K562 (cell line): Measurements from ENCODE around the gene LPCAT3. TPM values are rescaled to one million over a fixed set of nuclear protein-coding genes. Genes with fewer than 3 reads are reported as not detected.

Experiments used
- ETS2 ChIP-seq: IDR thresholded peaks from 2 replicates; pipeline ENCODE4 v1.6.1; 2016; ENCODE audit warnings: borderline replicate concordance, missing genetic modification characterization, mild to moderate bottlenecking, moderate library complexity, missing compliant biosample characterization; ENCODE audit not compliant: poor library complexity, severe bottlenecking
- MCM3 ChIP-seq: fragments of 450-650 bp; IDR thresholded peaks from 2 replicates; pipeline ENCODE4 v1.6.1; 2016
- NCOA4 ChIP-seq: fragments of 450-650 bp; IDR thresholded peaks from 2 replicates; pipeline ENCODE4 v1.6.1; 2018; ENCODE audit warnings: mild to moderate bottlenecking; ENCODE audit not compliant: partially characterized antibody
- RBBP5 ChIP-seq: fragments of 200-600 bp; sonication (generic); IDR thresholded peaks from 2 replicates; pipeline ENCODE4 v1.6.1; 2012; ENCODE audit warnings: borderline replicate concordance, mild to moderate bottlenecking, low read length, control low read depth, inconsistent platforms; ENCODE audit not compliant: insufficient read depth, poor library complexity, severe bottlenecking
- SOX6 ChIP-seq: fragments of 450-650 bp; IDR thresholded peaks from 2 replicates; pipeline ENCODE4 v1.6.1; 2014; ENCODE audit warnings: mild to moderate bottlenecking
- ZNF212 ChIP-seq: fragments of 450-650 bp; formaldehyde crosslinking; IDR thresholded peaks from 2 replicates; pipeline ENCODE4 v1.4.0; 2020; ENCODE audit warnings: mild to moderate bottlenecking
- ZNF407 ChIP-seq: fragments of 450-650 bp; IDR thresholded peaks from 2 replicates; pipeline ENCODE4 v1.6.1; 2016; ENCODE audit warnings: low read depth
- polyA plus RNA-seq, 8 experiments: library from polyadenylated mRNA; depleted of rRNA in 4 of 8; stranded (reverse) in 5 of 8; unstranded in 3 of 8; fragments of >200 nt; fragmentation: Nextera tagmentation in 2 of 8; fragmentation: Illumina TruSeq in 1 of 8; extraction: Ambion mirVana in 2 of 8; extraction: Trizol in 1 of 8; gene quantifications; 2 replicates each; pipeline versions ENCODE4 v1.2.1 to v1.2.3, GENCODE V29; 2011 to 2014; ENCODE audit warnings: inconsistent platforms in 1 of 8, missing spikeins in 1 of 8
- total RNA-seq, 7 experiments: library from RNA; depleted of rRNA in 6 of 7; stranded (reverse); fragments of >200 nt in 6 of 7; fragmentation: Illumina TruSeq in 2 of 7; extraction: Trizol in 2 of 7; gene quantifications; 2 replicates each; pipeline versions ENCODE4 v1.2.1 to v1.2.3, GENCODE V29; 2011 to 2021; ENCODE audit warnings: low replicate concordance in 1 of 7
- TF ChIP-seq, protein P1 (sequence below), 2 experiments: fragments of 450-650 bp; IDR thresholded peaks; 2 replicates each; pipeline ENCODE4 v1.6.1; 2016; ENCODE audit warnings: mild to moderate bottlenecking in 2 of 2, borderline replicate concordance in 1 of 2, low read depth in 1 of 2, moderate library complexity in 1 of 2

Gene LPCAT3
- total and polyA plus RNA-seq, 9 of the 15 experiments (the other 6 are each of a cell fraction or from before 2014, with no cell fraction given), result 4.9 to 52.5 (median 25.3) TPM

GRCh38 chr12:6927379-6928021 lies 90.8 kb downstream of the LPCAT3 start, which contains the start of gene ATN1 (continued):
- TF ChIP-seq, protein P1, sequence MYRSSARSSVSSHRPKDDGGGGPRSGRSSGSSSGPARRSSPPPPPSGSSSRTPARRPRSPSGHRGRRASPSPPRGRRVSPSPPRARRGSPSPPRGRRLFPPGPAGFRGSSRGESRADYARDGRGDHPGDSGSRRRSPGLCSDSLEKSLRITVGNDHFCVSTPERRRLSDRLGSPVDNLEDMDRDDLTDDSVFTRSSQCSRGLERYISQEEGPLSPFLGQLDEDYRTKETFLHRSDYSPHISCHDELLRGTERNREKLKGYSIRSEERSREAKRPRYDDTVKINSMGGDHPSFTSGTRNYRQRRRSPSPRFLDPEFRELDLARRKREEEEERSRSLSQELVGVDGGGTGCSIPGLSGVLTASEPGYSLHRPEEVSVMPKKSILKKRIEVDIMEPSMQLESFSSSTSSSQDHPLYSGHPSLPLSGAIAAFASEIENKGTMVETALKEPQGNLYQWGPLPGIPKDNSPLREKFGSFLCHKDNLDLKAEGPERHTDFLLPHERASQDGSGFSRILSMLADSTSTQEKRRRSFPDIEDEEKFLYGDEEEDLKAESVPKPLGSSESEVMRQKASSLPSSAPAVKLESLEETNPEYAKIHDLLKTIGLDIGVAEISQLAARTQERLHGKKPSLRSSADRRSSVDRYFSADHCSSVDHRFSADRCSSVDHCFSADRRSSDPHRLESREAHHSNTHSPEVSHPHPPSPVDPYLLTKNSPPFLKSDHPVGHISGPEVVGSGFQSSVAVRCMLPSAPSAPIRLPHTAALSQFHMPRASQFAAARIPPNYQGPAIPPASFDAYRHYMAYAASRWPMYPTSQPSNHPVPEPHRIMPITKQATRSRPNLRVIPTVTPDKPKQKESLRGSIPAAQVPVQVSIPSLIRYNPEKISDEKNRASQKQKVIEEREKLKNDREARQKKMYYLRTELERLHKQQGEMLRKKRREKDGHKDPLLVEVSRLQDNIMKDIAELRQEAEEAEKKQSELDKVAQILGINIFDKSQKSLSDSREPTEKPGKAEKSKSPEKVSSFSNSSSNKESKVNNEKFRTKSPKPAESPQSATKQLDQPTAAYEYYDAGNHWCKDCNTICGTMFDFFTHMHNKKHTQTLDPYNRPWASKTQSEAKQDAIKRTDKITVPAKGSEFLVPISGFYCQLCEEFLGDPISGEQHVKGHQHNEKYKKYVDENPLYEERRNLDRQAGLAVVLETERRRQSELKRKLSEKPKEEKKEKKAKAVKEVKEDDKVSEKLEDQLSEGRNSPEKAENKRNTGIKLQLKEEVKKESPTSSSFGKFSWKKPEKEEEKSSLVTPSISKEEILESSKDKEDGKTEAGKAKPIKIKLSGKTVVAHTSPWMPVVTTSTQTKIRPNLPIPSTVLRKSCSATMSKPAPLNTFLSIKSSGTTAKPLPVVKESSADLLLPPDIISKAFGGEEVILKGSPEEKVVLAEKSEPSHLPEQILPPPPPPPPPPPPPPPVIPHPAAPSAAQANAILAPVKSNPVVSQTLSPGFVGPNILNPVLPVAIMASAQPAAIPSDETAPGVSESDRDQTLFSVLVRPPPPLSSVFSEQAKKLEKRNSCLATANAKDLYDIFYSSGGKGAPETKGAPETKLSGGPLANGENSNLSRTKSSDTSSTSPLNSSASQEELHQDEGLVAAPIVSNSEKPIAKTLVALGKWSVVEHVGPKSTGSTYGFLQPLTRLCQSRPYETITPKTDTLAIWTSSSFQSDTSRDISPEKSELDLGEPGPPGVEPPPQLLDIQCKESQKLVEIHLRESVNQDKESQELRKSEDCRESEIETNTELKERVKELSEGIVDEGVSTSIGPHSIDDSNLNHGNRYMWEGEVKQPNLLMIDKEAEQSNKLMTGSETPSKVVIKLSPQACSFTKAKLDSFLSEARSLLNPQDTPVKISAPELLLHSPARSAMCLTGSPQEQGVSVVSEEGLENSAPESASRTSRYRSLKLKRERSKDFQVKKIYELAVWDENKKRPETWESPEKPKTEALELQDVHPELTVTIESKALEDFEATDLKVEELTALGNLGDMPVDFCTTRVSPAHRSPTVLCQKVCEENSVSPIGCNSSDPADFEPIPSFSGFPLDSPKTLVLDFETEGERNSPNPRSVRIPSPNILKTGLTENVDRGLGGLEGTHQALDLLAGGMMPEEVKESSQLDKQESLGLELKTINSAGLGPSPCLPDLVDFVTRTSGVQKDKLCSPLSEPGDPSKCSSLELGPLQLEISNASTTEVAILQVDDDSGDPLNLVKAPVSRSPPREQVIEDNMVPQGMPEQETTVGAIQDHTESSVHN (IDR thresholded peaks at IDR 0.05; ENCODE audit: borderline replicate concordance in 1 of 2, low read depth in 1 of 2), result no peak
- TF ChIP-seq ETS2 (tag), result no peak
- TF ChIP-seq SOX6, result no peak
- TF ChIP-seq ZNF212 (CRISPR knock-in tag), result no peak
- no peak for TF ChIP-seq MCM3
- TF ChIP-seq RBBP5, result peak; percentile 68
- TF ChIP-seq NCOA4, result no peak
- no peak for TF ChIP-seq ZNF407
